Left ventricle myocardium inferior (tissue), 1 donor: Measurements from ENCODE around the gene ARHGAP33. TPM values are rescaled to one million over a fixed set of nuclear protein-coding genes. Genes with fewer than 3 reads are reported as not detected.

Experiments
- DNase-seq: peaks from one replicate; pipeline ENCODE4 v3.0.0-alpha.2; 2020
- H3K27ac ChIP-seq: fragments of 200-600 bp; replicated peaks from 2 replicates; pipeline ENCODE4 v1.8.0; 2021
- H3K27me3 ChIP-seq: fragments of 200-600 bp; 2 replicates; pipeline ENCODE4 v1.8.0; 2021; ENCODE audit warnings: low read depth
- H3K36me3 ChIP-seq: fragments of 200-600 bp; 2 replicates; pipeline ENCODE4 v1.8.0; 2021
- H3K4me1 ChIP-seq: fragments of 200-600 bp; 2 replicates; pipeline ENCODE4 v1.8.0; 2021
- H3K4me3 ChIP-seq: fragments of 200-600 bp; 2 replicates; pipeline ENCODE4 v1.8.0; 2021; ENCODE audit warnings: mild to moderate bottlenecking, moderate library complexity
- H3K9me3 ChIP-seq: fragments of 200-600 bp; replicated peaks from 2 replicates; pipeline ENCODE4 v1.8.0; 2021
- intact Hi-C: fragments of 100-400 bp; cut with micrococcal nuclease; formaldehyde crosslinking; loops from one replicate; pipeline ENCODE4 v1.11.0; 2022
- total RNA-seq: library from RNA; stranded (reverse); fragmentation: NEBNext Ultra II Directional; extraction: Animal tissue kit (Norgen Biotek cat#: 25700); gene quantifications from one replicate; pipeline ENCODE4 v1.2.1, GENCODE V29; 2021
- TF ChIP-seq, protein P1 (sequence below): fragments of 200-600 bp; IDR thresholded peaks from 2 replicates; pipeline ENCODE4 v1.8.0; 2021; ENCODE audit warnings: antibody characterized with exemption, mild to moderate bottlenecking, borderline replicate concordance
- donor health status: DM: no; HTN: yes; CAD: no; lungs with severe emphysema.

Gene ARHGAP33
- total RNA-seq, 1 donor from 2014 or later, result 3.8 TPM

DNA sequence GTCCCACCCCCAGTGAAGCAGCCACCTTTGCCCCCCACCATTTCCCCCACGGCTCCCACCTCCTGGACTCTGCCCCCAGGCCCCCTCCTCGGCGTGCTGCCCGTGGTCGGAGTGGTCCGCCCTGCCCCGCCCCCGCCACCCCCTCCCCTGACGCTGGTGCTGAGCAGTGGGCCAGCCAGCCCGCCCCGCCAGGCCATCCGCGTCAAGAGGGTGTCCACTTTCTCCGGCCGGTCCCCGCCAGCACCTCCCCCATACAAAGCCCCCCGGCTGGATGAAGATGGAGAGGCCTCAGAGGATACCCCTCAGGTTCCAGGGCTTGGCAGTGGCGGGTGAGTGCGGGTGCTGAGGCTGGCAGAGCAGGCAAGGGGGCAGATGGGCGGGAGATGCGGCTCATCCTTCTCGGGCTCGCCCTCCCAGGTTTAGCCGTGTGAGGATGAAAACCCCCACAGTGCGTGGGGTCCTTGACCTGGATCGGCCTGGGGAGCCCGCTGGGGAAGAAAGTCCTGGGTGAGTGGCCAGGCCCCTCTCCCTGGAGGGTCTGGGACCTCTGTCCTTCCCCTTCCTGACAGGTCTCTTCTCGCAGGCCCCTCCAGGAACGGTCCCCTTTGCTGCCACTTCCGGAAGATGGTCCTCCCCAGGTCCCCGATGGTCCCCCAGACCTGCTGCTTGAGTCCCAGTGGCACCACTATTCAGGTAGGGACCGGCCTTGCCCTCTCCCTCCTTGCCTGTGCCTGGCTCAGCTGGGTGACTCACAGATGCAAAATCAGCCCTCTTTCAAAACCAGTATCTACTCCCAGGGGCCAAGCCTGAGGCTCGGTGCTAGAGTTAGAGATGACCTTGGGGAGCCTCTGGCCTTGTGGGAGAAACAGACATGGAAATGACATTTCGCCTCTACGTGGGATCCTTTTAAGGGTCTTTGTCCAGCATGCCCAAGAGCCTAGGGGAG, 41.9 kb upstream of the ARHGAP33 start:
- Histone ChIP-seq H3K9me3 (no peaks in the 10 kb centered on the region), H3K36me3 (peaks cover 89% of the 10 kb centered on the region), H3K4me1 (no peaks in the 10 kb centered on the region), H3K27me3 (no peaks in the 10 kb centered on the region), H3K27ac (no peak overlapping the region), H3K4me3 (no peak overlapping the region)
- no peak for DNase-seq
- intact Hi-C loops, result no loop called here
- TF ChIP-seq, protein P1, sequence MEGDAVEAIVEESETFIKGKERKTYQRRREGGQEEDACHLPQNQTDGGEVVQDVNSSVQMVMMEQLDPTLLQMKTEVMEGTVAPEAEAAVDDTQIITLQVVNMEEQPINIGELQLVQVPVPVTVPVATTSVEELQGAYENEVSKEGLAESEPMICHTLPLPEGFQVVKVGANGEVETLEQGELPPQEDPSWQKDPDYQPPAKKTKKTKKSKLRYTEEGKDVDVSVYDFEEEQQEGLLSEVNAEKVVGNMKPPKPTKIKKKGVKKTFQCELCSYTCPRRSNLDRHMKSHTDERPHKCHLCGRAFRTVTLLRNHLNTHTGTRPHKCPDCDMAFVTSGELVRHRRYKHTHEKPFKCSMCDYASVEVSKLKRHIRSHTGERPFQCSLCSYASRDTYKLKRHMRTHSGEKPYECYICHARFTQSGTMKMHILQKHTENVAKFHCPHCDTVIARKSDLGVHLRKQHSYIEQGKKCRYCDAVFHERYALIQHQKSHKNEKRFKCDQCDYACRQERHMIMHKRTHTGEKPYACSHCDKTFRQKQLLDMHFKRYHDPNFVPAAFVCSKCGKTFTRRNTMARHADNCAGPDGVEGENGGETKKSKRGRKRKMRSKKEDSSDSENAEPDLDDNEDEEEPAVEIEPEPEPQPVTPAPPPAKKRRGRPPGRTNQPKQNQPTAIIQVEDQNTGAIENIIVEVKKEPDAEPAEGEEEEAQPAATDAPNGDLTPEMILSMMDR, result no peak

DNA sequence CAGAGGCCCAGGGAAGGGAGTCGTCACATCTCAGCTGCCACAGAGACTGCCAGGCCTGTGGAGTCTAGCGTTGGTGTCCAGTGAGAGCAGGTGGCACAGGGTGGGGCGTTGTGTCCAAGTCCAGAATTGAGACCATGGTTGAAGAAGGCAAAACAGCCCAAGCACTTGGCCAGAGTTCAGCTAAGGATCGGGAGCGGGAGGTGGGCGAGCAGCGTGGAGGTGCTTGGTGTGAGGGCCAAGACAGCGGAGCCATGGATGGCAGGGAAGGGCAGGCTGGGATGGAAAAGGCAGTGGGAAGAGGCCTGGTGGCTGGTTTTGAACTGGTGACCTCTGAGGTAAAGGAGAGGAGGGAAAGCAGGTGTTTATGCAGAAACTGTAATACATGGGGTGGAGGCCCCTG, 41.1 kb upstream of the ARHGAP33 start:
- peaks cover 2% of the 10 kb centered on the region for H3K4me1 ChIP-seq
- intact Hi-C loops, result no loop called here
- TF ChIP-seq, protein P1, result no peak
- no peak overlapping the region for H3K4me3 ChIP-seq
- H3K9me3 ChIP-seq, result no peaks in the 10 kb centered on the region
- DNase-seq, result no peak
- H3K36me3 ChIP-seq, result peaks cover 87% of the 10 kb centered on the region
- H3K27ac ChIP-seq, result no peak overlapping the region
- no peaks in the 10 kb centered on the region for H3K27me3 ChIP-seq

GRCh38 chr19:35734889-35735288, 40.5 kb upstream of the ARHGAP33 start:
- no peak overlapping the region for H3K27ac ChIP-seq
- intact Hi-C loops, result no loop called here
- DNase-seq, result no peak
- no peak overlapping the region for H3K4me3 ChIP-seq
- TF ChIP-seq, protein P1, result no peak
- peaks cover 9% of the 10 kb centered on the region for H3K4me1 ChIP-seq
- no peaks in the 10 kb centered on the region for H3K9me3 ChIP-seq
- H3K27me3 ChIP-seq, result no peaks in the 10 kb centered on the region
- peaks cover 81% of the 10 kb centered on the region for H3K36me3 ChIP-seq

- no peak overlapping the region for H3K4me3 ChIP-seq
- no peak overlapping the region for H3K27ac ChIP-seq
- H3K36me3 ChIP-seq, result peaks cover 58% of the 10 kb centered on the region
- peaks cover 25% of the 10 kb centered on the region for H3K4me1 ChIP-seq
- H3K27me3 ChIP-seq, result no peaks in the 10 kb centered on the region
- DNase-seq, result no peak
- TF ChIP-seq, protein P1, result no peak
- intact Hi-C loops, result no loop called here
- H3K9me3 ChIP-seq, result no peaks in the 10 kb centered on the region
Measured at GRCh38 chr19:35736913-35737886, 38.2 kb upstream of the ARHGAP33 start.
